ENCODE measurements around the gene R3HCC1L.
"Not testable (repeated sequence)": the region's sequence is repeated elsewhere in the genome, so short reads cannot be mapped to it uniquely, and the experiment has no call there.

The R3HCC1L gene

DNA sequence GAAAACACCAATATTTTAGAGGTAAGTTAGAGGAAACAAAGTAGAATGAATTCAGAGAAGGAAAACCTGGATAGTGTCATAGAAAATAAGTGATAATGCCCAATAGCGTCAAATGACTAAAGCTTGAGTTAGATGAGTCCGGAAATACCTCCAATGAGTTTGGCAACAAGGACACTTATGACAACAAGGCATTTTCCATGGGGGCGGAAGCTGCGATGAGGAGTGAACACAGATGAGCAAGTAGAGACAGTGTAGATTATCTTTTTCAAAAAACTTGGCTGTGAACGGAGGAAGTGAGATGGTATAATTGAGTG is 383 bp upstream of the R3HCC1L start:
- DNase-seq: no peak

GRCh38 chr10:98135222-98135899 is 904 bp downstream of the R3HCC1L start:
- no peak for DNase-seq
- H3K36me3 ChIP-seq: no peaks in the 10 kb centered on the region
- H3K4me1 ChIP-seq: no peaks in the 10 kb centered on the region
- peak overlapping the region; percentile 88 for H3K4me3 ChIP-seq (ENCODE audit: low read depth, low read length)
- H3K9me3 ChIP-seq: no peaks in the 10 kb centered on the region
- no peak for TF ChIP-seq CTCF (IDR thresholded peaks at IDR 0.05; ENCODE audit: low read depth, low read length)
- H3K27me3 ChIP-seq: no peaks in the 10 kb centered on the region

More for the DNA sequence above, 383 bp upstream of the R3HCC1L start:
- Histone ChIP-seq H3K9me3 (no peaks in the 10 kb centered on the region), H3K4me1 (no peaks in the 10 kb centered on the region), H3K27me3 (no peaks in the 10 kb centered on the region), H3K4me3 (ENCODE audit: low read depth, low read length) (peak overlapping the region; percentile 88), H3K36me3 (no peaks in the 10 kb centered on the region)
- no peak for TF ChIP-seq CTCF (IDR thresholded peaks at IDR 0.05; ENCODE audit: low read depth, low read length)

GRCh38 chr10:98136775-98137174 is 2.3 kb downstream of the R3HCC1L start:
- H3K36me3 ChIP-seq; H3K4me1 ChIP-seq; H3K27me3 ChIP-seq; H3K4me3 ChIP-seq (ENCODE audit: low read depth, low read length); DNase-seq; H3K9me3 ChIP-seq: not testable (repeated sequence)

GRCh38 chr10:98138031-98138430 is 3.6 kb downstream of the R3HCC1L start:
- no peaks in the 10 kb centered on the region for H3K4me1 ChIP-seq
- no peaks in the 10 kb centered on the region for H3K36me3 ChIP-seq
- no peak for TF ChIP-seq CTCF (IDR thresholded peaks at IDR 0.05; ENCODE audit: low read depth, low read length)
- no peaks in the 10 kb centered on the region for H3K27me3 ChIP-seq
- H3K4me3 ChIP-seq (ENCODE audit: low read depth, low read length): no peak overlapping the region
- no peak for DNase-seq
- no peaks in the 10 kb centered on the region for H3K9me3 ChIP-seq

- H3K4me1 ChIP-seq: no peaks in the 10 kb centered on the region
- no peaks in the 10 kb centered on the region for H3K27me3 ChIP-seq
- H3K9me3 ChIP-seq: no peaks in the 10 kb centered on the region
- no peak for DNase-seq
- H3K4me3 ChIP-seq (ENCODE audit: low read depth, low read length): no peak overlapping the region
- TF ChIP-seq CTCF (IDR thresholded peaks at IDR 0.05; ENCODE audit: low read depth, low read length): no peak
- no peaks in the 10 kb centered on the region for H3K36me3 ChIP-seq
Measured at GRCh38 chr10:98139431-98139830, 5.0 kb downstream of the R3HCC1L start.

- H3K4me1 ChIP-seq: no peaks in the 10 kb centered on the region
- no peak for TF ChIP-seq CTCF (IDR thresholded peaks at IDR 0.05; ENCODE audit: low read depth, low read length)
- H3K4me3 ChIP-seq (ENCODE audit: low read depth, low read length): no peak overlapping the region
- DNase-seq: no peak
- no peaks in the 10 kb centered on the region for H3K9me3 ChIP-seq
- H3K27me3 ChIP-seq: no peaks in the 10 kb centered on the region
- no peaks in the 10 kb centered on the region for H3K36me3 ChIP-seq
Measured at GRCh38 chr10:98141484-98142073, 7.1 kb downstream of the R3HCC1L start.

Measured in BE2C (cell line).